Prostate gland (tissue), 2 donors: Measurements from ENCODE around the gene RAP1GAP. TPM values are rescaled to one million over a fixed set of nuclear protein-coding genes. Genes with fewer than 3 reads are reported as not detected.

ENCODE experiments used
- DNase-seq: peaks from one replicate; pipeline ENCODE4 v3.0.0-alpha.2; 2019; ENCODE audit warnings: low spot score
- H3K27ac ChIP-seq, 2 donors: fragments of 200-600 bp; sonication (generic); 2 replicates each; pipeline ENCODE4 v1.5.1; 2017 to 2019
- H3K27me3 ChIP-seq: fragments of 200-600 bp; sonication (generic); replicated peaks from 2 replicates; pipeline ENCODE4 v1.5.1; 2019; ENCODE audit not compliant: insufficient read depth
- H3K36me3 ChIP-seq, 2 donors: fragments of 200-600 bp; sonication (generic); 1 replicate in 1 of 2; 2 replicates in 1 of 2; pipeline versions ENCODE4 v1.5.1 to v1.8.1; 2017 to 2019
- H3K4me1 ChIP-seq: fragments of 200-600 bp; sonication (generic); replicated peaks from 2 replicates; pipeline ENCODE4 v1.5.1; 2019
- H3K4me3 ChIP-seq, 2 donors: fragments of 200-600 bp; sonication (generic); 2 replicates each; pipeline ENCODE4 v1.5.1; 2017 to 2019
- H3K9me3 ChIP-seq: fragments of 200-600 bp; sonication (generic); 2 replicates; pipeline ENCODE4 v1.5.1; 2017
- POLR2A ChIP-seq: fragments of 450-650 bp; IDR thresholded peaks from one replicate; pipeline ENCODE4 v1.6.1; 2016; ENCODE audit warnings: antibody characterized with exemption, mild to moderate bottlenecking
- POLR2AphosphoS5 ChIP-seq: sonication (generic); formaldehyde crosslinking; IDR thresholded peaks from one replicate; pipeline ENCODE4 v1.6.1; 2017; ENCODE audit warnings: antibody characterized with exemption
- WGBS: methylation state at CpG from one replicate; pipeline ENCODE4 v1.1.5; 2018; 5-methylcytosine and 5-hydroxymethylcytosine counted together
- intact Hi-C: fragments of 100-400 bp; cut with DNase I; formaldehyde crosslinking; loops from one replicate; pipeline ENCODE4 v1.14.2; 2022
- total RNA-seq, 2 donors: library from RNA; depleted of rRNA; stranded (reverse); fragments of >200 nt; gene quantifications; one replicate each; pipeline ENCODE4 v1.1.0, GENCODE V29; 2016
- TF ChIP-seq, protein P1 (sequence below), 4 experiments: fragments of 200-600 bp in 2 of 4; fragments of 450-650 bp in 2 of 4; sonication (generic) in 2 of 4; IDR thresholded peaks; 1 replicate in 3 of 4; 2 replicates in 1 of 4; pipeline ENCODE4 v1.5.1; 2016 to 2019; ENCODE audit warnings: antibody characterized with exemption in 4 of 4, mild to moderate bottlenecking in 2 of 4, moderate library complexity in 2 of 4

RAP1GAP gene
- total RNA-seq, 2 donors from 2014 or later, result 22.9 to 36.1 TPM

DNA sequence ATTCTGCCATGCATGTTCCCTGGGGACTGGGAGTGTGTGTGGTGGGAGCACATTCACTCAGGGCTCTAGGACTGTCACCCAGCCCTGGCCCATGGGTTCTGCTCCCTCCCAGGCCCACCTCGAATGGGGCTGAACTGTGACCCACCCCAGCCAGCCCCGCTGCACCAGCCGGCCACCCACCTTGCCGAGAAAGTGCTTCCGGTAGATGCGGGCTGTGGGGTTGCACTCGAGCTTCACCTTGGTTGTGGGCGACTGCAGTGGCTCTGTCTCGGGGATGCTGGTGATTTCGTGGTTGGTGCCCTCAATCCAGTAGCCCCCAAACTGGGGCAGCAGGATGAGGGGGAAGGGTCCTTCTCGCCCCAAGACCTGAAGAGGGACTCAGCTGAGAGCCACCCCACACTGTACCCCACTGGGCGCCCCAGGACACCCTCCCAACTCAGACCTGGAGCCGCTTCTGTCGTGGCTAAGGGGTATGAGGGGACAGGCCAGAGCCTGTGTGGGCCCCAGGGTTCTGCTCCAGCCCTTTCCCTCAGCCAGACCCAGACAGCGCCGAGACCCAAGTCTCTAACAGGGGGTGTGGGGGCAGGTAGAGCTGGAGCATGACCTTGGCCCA lies 51.9 kb downstream of the RAP1GAP start:
- H3K4me1 ChIP-seq, result peaks cover 6% of the 10 kb centered on the region
- no peaks in the 10 kb centered on the region for H3K27me3 ChIP-seq
- no peak for DNase-seq
- TF ChIP-seq POLR2AphosphoS5, result no peak
- TF ChIP-seq, protein P1, sequence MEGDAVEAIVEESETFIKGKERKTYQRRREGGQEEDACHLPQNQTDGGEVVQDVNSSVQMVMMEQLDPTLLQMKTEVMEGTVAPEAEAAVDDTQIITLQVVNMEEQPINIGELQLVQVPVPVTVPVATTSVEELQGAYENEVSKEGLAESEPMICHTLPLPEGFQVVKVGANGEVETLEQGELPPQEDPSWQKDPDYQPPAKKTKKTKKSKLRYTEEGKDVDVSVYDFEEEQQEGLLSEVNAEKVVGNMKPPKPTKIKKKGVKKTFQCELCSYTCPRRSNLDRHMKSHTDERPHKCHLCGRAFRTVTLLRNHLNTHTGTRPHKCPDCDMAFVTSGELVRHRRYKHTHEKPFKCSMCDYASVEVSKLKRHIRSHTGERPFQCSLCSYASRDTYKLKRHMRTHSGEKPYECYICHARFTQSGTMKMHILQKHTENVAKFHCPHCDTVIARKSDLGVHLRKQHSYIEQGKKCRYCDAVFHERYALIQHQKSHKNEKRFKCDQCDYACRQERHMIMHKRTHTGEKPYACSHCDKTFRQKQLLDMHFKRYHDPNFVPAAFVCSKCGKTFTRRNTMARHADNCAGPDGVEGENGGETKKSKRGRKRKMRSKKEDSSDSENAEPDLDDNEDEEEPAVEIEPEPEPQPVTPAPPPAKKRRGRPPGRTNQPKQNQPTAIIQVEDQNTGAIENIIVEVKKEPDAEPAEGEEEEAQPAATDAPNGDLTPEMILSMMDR (IDR thresholded peaks at IDR 0.05), result no peak
- TF ChIP-seq POLR2A, result no peak
- no peaks in the 10 kb centered on the region for H3K36me3 ChIP-seq
- no peaks in the 10 kb centered on the region for H3K9me3 ChIP-seq
- WGBS, result 93% methylated on average over 16 of the region's 16 CpGs
- H3K4me3 ChIP-seq, result no peak overlapping the region
- intact Hi-C loops, result no loop called here
- no peak overlapping the region for H3K27ac ChIP-seq

DNA sequence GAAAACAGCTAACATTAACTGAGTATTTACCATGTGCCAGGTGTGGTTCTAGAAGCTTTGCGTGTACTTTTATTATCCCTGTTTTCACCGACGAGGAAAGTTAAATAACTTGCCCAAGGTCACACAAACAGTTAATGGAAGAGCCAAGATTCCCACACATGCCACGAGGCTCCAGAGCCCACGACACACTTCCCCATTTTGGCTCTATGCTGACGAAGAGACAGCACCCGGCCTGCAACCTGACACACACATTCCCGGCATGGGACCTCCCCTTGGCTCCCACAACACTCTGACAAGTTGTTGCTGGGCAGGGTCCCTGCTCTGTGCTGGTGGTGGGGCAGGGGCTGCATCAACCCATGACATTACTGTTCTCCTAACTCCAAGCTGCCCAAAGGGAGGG lies 52.8 kb downstream of the RAP1GAP start:
- no peak for DNase-seq
- no peaks in the 10 kb centered on the region for H3K9me3 ChIP-seq
- H3K27ac ChIP-seq, result no peak overlapping the region
- no peaks in the 10 kb centered on the region for H3K36me3 ChIP-seq
- peaks cover 6% of the 10 kb centered on the region for H3K4me1 ChIP-seq
- 63% methylated on average over 8 of the region's 8 CpGs for WGBS
- H3K27me3 ChIP-seq, result no peaks in the 10 kb centered on the region
- intact Hi-C loops, result no loop called here
- H3K4me3 ChIP-seq, result no peak overlapping the region
- TF ChIP-seq, protein P1 (IDR thresholded peaks at IDR 0.05), result no peak
- TF ChIP-seq POLR2AphosphoS5 (no peak), POLR2A (no peak)

- Histone ChIP-seq H3K4me1 (no peaks in the 10 kb centered on the region), H3K9me3 (no peaks in the 10 kb centered on the region), H3K27me3 (no peaks in the 10 kb centered on the region), H3K4me3 (no peak overlapping the region), H3K27ac (no peak overlapping the region), H3K36me3 (no peaks in the 10 kb centered on the region)
- TF ChIP-seq POLR2AphosphoS5, result no peak
- TF ChIP-seq, protein P1 (IDR thresholded peaks at IDR 0.05), result no peak
- TF ChIP-seq POLR2A, result no peak
- intact Hi-C loops, result no loop called here
- no peak for DNase-seq
- 50% methylated on average over 11 of the region's 11 CpGs for WGBS
Measured at GRCh38 chr1:21614419-21615115, 54.6 kb downstream of the RAP1GAP start.

GRCh38 chr1:21613072-21613867 lies 55.9 kb downstream of the RAP1GAP start:
- TF ChIP-seq POLR2A, result no peak
- TF ChIP-seq, protein P1 (IDR thresholded peaks at IDR 0.05), result no peak
- TF ChIP-seq POLR2AphosphoS5, result no peak
- 82% methylated on average over 19 of the region's 19 CpGs for WGBS
- DNase-seq, result no peak
- Histone ChIP-seq H3K4me1 (no peaks in the 10 kb centered on the region), H3K9me3 (no peaks in the 10 kb centered on the region), H3K4me3 (no peak overlapping the region), H3K27me3 (no peaks in the 10 kb centered on the region), H3K27ac (no peak overlapping the region), H3K36me3 (no peaks in the 10 kb centered on the region)
- intact Hi-C loops, result no loop called here
